Hypothalamus (tissue), 51 donors: ENCODE results near the gene LRCH4.

Experiments used
- DNase-seq, 51 donors: peaks; one replicate each; lab custom pipeline; 2025; lab: John Stamatoyannopoulos, UW

The LRCH4 gene

GRCh38 chr7:100606313-100606712 lies 20.4 kb upstream of the LRCH4 start:
- no peak for DNase-seq

- peak in 5 of 51 donors; percentile 3 to 36 (median 18) for DNase-seq
These were observed 19.3 kb upstream of the LRCH4 start for GRCh38 chr7:100604976-100605911.

GRCh38 chr7:100604028-100604975 lies 18.4 kb upstream of the LRCH4 start:
- peak in 36 of 51 donors; percentile 4 to 63 (median 28) for DNase-seq

GRCh38 chr7:100603726-100604027 lies 17.7 kb upstream of the LRCH4 start:
- no peak for DNase-seq

DNA sequence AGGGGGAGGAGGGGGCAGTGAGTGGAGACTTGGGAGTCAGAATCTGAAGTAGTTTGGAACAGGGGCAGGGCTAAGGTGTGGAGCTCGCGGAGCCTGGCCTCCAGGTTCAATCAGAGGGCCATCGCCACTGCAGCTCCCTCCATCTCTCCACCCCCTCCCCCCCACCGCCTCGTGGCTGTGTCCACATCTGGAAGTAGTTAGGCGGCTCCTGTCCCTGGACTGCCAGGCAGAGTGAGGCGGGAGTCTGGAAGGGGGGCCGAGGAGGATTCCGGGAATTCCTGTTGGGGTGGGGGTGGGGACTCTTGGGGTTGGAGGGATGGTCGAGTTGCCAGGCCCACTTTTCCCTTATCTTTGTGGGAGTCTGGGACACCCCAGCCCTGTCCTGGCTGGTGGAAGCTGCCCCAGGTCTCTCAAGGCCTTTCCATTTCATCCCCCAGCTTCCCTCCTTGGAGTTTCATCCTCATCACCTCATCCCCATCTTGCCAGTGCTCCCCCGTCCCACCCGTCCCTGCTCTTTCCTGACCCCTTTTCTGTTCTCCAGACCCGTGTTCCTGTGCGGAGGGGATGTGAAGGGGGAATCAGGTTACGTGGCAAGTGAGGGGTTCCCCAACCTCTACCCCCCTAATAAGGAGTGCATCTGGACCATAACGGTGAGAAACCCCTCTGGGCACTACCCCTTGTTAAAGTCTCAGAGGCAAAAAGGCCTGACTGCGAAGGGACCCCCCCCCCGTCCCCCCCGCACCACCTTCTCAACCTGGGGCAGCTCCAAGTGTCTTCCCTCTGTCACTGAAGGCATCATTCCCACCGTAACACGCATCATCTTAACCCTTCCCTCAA lies 17.2 kb upstream of the LRCH4 start:
- peak in 1 of 51 donors; percentile 17 for DNase-seq

DNA sequence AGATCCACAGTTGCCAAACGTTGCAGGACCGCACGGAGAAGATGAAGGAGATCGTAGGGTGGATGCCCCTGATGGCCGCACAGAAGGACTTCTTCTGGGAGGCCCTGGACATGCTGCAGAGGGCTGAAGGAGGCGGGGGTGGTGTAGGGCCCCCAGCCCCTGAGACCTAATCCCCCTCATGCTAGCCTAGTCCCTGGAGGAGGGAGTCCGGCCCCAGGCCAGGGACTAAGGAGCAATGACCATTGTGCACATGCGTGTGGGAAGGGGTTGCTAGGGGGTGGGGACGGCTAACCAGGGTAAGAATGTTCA lies 14.8 kb upstream of the LRCH4 start:
- no peak for DNase-seq

- DNase-seq, result no peak
These were observed 14.2 kb upstream of the LRCH4 start for GRCh38 chr7:100599911-100600729.

DNA sequence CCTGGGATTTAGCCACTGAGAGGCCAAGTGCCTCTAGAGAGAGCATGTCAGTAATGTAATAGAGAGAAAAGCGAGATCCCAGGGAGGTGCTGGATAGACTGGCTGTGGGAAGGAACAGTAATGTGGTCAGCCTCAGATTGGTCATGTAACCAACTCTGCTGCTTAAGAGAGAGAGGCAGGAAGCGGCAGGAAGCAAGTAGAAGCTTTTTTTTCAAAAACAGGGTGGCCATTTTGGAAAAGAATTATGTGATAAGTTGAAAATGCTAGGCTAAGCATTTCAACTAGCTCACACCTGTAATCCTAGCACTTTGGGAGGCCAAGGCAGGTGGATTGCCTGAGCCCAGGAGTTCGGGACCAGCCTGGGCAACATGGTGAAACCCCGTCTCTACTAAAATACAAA lies 12.5 kb upstream of the LRCH4 start:
- no peak for DNase-seq

- no peak for DNase-seq
These were observed 9.3 kb upstream of the LRCH4 start for GRCh38 chr7:100595188-100595587.

DNA sequence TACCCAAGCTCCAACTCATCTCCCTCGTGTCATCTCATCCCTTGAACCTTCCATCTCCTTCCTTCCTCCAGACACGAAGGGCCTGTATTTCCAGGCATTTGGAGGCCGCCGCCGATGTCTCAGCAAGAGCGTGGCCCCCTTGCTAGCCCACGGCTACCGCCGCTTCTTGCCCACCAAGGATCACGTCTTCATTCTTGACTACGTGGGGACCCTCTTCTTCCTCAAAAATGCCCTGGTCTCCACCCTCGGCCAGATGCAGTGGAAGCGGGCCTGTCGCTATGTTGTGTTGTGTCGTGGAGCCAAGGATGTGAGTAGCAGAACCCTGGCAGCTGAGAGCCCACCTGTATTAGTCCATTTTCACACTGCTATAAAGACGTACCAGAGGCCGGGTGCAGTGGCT lies 5.7 kb upstream of the LRCH4 start:
- no peak for DNase-seq

DNA sequence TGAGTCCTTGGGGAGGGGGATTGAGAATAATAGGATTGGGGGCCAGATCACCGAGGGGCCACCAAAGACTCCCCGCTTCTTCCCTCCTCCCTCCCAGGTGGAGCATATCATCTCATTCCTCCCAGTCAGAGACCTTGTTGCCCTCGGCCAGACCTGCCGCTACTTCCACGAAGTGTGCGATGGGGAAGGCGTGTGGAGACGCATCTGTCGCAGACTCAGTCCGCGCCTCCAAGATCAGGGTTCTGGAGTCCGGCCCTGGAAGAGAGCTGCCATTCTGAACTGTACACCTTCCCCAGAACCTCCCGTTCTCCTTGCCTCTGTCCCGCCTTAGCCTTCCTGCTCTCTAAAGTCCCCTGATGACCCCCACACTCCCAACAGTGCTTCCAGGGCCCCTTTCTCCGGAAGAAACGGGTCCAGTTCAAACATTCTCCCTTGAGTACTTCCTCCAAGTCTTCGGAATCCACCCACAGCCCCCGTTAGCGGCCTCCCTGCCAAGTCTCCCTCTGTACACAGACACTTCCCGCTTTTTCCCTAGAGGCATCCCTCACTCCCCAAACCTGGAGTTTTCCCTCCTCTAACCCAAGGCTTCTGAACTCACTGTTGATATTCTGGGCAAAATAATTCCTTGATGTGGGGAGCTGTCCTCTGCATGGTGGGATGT lies 4.3 kb upstream of the LRCH4 start:
- DNase-seq, result no peak

GRCh38 chr7:100589341-100589947 lies 3.5 kb upstream of the LRCH4 start:
- DNase-seq, result no peak

DNA sequence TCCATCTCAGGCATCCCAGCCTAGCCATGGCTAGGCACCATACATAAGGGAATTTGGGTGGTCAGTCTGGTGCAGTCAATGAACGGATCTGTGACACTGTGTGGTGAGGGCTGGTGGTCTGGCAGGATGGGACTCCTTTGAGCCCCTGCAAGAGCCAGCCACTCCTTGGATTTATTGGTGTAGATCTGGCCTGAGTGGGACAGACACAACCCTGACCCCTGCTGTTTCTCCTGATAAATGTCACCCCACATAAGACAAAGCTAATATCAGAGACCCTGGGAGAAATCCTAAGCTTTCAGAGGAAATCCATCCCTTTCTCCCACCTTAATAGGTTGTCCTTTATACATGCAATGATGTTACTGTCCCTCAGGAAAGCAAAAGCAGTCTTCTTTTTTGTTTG lies 2.5 kb upstream of the LRCH4 start:
- peak in 1 of 51 donors; percentile 9 for DNase-seq

GRCh38 chr7:100586266-100587025 lies 517 bp upstream of the LRCH4 start, which contains the start of gene FBXO24:
TSS of gene FBXO24 (plus strand) at chr7:100586328. CDS start at chr7:100586626, 298 bp downstream.
- DNase-seq, result peak; percentile 92 to 100 (median 100)

GRCh38 chr7:100584683-100585510 lies 1.0 kb downstream of the LRCH4 start:
- peak in 1 of 51 donors; percentile 9 for DNase-seq

- peak in 1 of 51 donors; percentile 46 for DNase-seq
These were observed 1.8 kb downstream of the LRCH4 start for GRCh38 chr7:100584054-100584682.
